CD14-positive monocyte (primary cell): ENCODE results near the gene MAML3. TPM values are rescaled to one million over a fixed set of nuclear protein-coding genes. Genes with fewer than 3 reads are reported as not detected.
A peak's percentile ranks its signal among the peaks of the same experiment; 100 is the strongest.

ENCODE experiments used
- DNase-seq, 3 donors: peaks; one replicate each; pipeline ENCODE4 v3.0.0-alpha.2; 2011 to 2022
- H2AFZ ChIP-seq: 2 replicates; pipeline ENCODE4 v1.6.0; 2012; ENCODE audit warnings: mild to moderate bottlenecking, low read depth, low read length, inconsistent platforms; ENCODE audit not compliant: insufficient read depth, poor library complexity, severe bottlenecking
- H3K27ac ChIP-seq, 2 donors: 1 replicate in 1 of 2; 2 replicates in 1 of 2; pipeline ENCODE4 v1.5.1; 2012 to 2013; ENCODE audit warnings: low read length in 2 of 2, control low read depth in 1 of 2, inconsistent platforms in 1 of 2, low read depth in 1 of 2, mild to moderate bottlenecking in 1 of 2
- H3K27me3 ChIP-seq, 2 donors: one replicate each; pipeline versions ENCODE4 v1.6.0 to v1.6.1; 2011 to 2013; ENCODE audit warnings: low read length in 2 of 2; ENCODE audit not compliant: control insufficient read depth in 2 of 2, insufficient read depth in 2 of 2
- H3K36me3 ChIP-seq, 2 donors: replicated peaks in 1 of 2; 1 replicate in 1 of 2; 2 replicates in 1 of 2; pipeline versions ENCODE4 v1.5.1 to v1.6.1; 2012 to 2013; ENCODE audit warnings: low read length in 2 of 2, control low read depth in 1 of 2, inconsistent platforms in 1 of 2, mild to moderate bottlenecking in 1 of 2; ENCODE audit not compliant: insufficient read depth in 2 of 2, control insufficient read depth in 1 of 2
- H3K4me1 ChIP-seq, 2 donors: 1 replicate in 1 of 2; 2 replicates in 1 of 2; pipeline versions ENCODE4 v1.5.1 to v1.6.1; 2012 to 2013; ENCODE audit warnings: low read length in 2 of 2, control low read depth in 1 of 2, inconsistent platforms in 1 of 2, mild to moderate bottlenecking in 1 of 2, moderate library complexity in 1 of 2; ENCODE audit not compliant: insufficient read depth in 2 of 2, control insufficient read depth in 1 of 2
- H3K4me2 ChIP-seq: replicated peaks from 2 replicates; pipeline ENCODE3; 2012; ENCODE audit warnings: low read length, moderate library complexity, mild to moderate bottlenecking; ENCODE audit not compliant: poor library complexity, severe bottlenecking; ENCODE audit errors: extremely low read depth
- H3K4me3 ChIP-seq, 3 experiments: fragments of 200-600 bp in 1 of 3; sonication (generic) in 1 of 3; replicated peaks in 1 of 3; 1 replicate in 2 of 3; 2 replicates in 1 of 3; pipeline ENCODE4 v1.5.1; 2011 to 2013; ENCODE audit warnings: low read length in 3 of 3, mild to moderate bottlenecking in 3 of 3, control low read depth in 2 of 3, low read depth in 2 of 3, inconsistent platforms in 1 of 3, moderate library complexity in 1 of 3
- H3K79me2 ChIP-seq: 2 replicates; pipeline ENCODE4 v1.6.0; 2012; ENCODE audit warnings: mild to moderate bottlenecking, control low read depth, inconsistent platforms, low read length, moderate library complexity; ENCODE audit not compliant: insufficient read depth
- H3K9ac ChIP-seq: 2 replicates; pipeline ENCODE4 v1.6.0; 2017; ENCODE audit warnings: low read length, mild to moderate bottlenecking; ENCODE audit not compliant: insufficient read depth, poor library complexity, severe bottlenecking
- H3K9me3 ChIP-seq, 2 donors: replicated peaks in 1 of 2; 1 replicate in 1 of 2; 2 replicates in 1 of 2; pipeline versions ENCODE4 v1.5.1 to v1.6.1; 2012 to 2013; ENCODE audit warnings: low read length in 2 of 2, control low read depth in 1 of 2; ENCODE audit not compliant: control insufficient read depth in 1 of 2, insufficient read depth in 1 of 2
- H4K20me1 ChIP-seq: 2 replicates; pipeline ENCODE4 v1.6.0; 2012; ENCODE audit warnings: mild to moderate bottlenecking, low read length, control low read depth, moderate library complexity; ENCODE audit not compliant: insufficient read depth
- H3K27ac Mint-ChIP-seq, 7 donors: one replicate each; pipeline ENCODE4 v1.8.0; 2020; ENCODE audit warnings: mild to moderate bottlenecking in 7 of 7, mixed read lengths in 7 of 7, moderate library complexity in 6 of 7, inconsistent platforms in 2 of 7
- H3K27me3 Mint-ChIP-seq, 3 donors: one replicate each; pipeline ENCODE4 v1.8.0; 2021 to 2022; ENCODE audit warnings: low read depth in 3 of 3, mild to moderate bottlenecking in 3 of 3, mixed read lengths in 3 of 3, moderate library complexity in 3 of 3, inconsistent platforms in 1 of 3
- H3K36me3 Mint-ChIP-seq, 2 donors: one replicate each; pipeline ENCODE4 v1.8.0; 2020; ENCODE audit warnings: mixed read lengths in 2 of 2, inconsistent platforms in 1 of 2, mild to moderate bottlenecking in 1 of 2
- H3K4me1 Mint-ChIP-seq: one replicate; pipeline ENCODE4 v1.8.0; 2020; ENCODE audit warnings: mild to moderate bottlenecking, mixed read lengths
- H3K4me3 Mint-ChIP-seq, 2 donors: one replicate each; pipeline ENCODE4 v1.8.0; 2020; ENCODE audit warnings: mild to moderate bottlenecking in 2 of 2, mixed read lengths in 2 of 2, moderate library complexity in 1 of 2
- H3K9me3 Mint-ChIP-seq, 7 donors: one replicate each; pipeline ENCODE4 v1.8.0; 2020 to 2022; ENCODE audit warnings: mixed read lengths in 7 of 7, mild to moderate bottlenecking in 6 of 7, moderate library complexity in 6 of 7, inconsistent platforms in 2 of 7
- WGBS: methylation state at CpG from one replicate; pipeline ENCODE4 v1.1.5; 2013; ENCODE audit warnings: missing lambda C conversion rate; ENCODE audit not compliant: insufficient coverage; 5-methylcytosine and 5-hydroxymethylcytosine counted together
- intact Hi-C, 2 donors: fragments of 100-400 bp; cut with micrococcal nuclease; formaldehyde crosslinking; loops; one replicate each; pipeline versions ENCODE4 v1.15.0 to v1.15.1; 2023
- polyA plus RNA-seq, 3 donors: library from polyadenylated mRNA; depleted of rRNA in 1 of 3; unstranded in 2 of 3; stranded (reverse) in 1 of 3; fragments of 300-500 nt in 2 of 3; fragments of >200 nt in 1 of 3; fragmentation: Illumina TruSeq in 2 of 3; gene quantifications; 1 replicate in 2 of 3; 2 replicates in 1 of 3; pipeline ENCODE4 v1.2.3, GENCODE V29; 2012 to 2021
- TF ChIP-seq, protein P1 (sequence below): fragments of 200-600 bp; IDR thresholded peaks from one replicate; pipeline ENCODE4 v1.8.0; 2022; ENCODE audit warnings: antibody characterized with exemption, mild to moderate bottlenecking

MAML3 gene
- polyA plus RNA-seq, 3 donors: 1.5 to 6.5 (median 2.3) TPM

DNA sequence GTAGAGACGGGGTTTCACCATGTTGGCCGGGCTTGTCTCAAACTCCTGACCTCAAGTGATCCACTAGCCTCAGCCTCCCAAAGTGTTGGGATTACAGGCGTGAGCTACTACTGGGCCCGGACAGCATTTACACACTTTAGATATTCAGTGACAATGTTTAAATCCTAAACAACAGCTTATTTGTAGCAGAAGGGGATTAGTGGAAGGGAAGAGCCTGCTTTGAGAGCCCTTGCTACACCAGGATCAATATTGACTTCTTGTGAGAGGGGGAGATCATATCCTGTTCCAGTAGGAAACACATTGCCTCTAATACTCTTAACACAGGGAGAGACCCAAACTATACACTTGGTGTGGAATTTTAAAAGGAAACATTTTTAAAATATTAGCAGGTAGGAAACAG is 481.3 kb downstream of the MAML3 start:
- peaks cover 0 to 17% of the 10 kb centered on the region in 2 donors for H3K36me3 ChIP-seq
- no peaks in the 10 kb centered on the region for H3K27me3 ChIP-seq
- DNase-seq: no peak
- no peak overlapping the region for H3K4me3 Mint-ChIP-seq
- peak overlapping the region in 3 of 7 donors; percentile 0 to 44 (median 30) for H3K27ac Mint-ChIP-seq
- peaks cover 11 to 46% of the 10 kb centered on the region in 2 donors for H3K36me3 Mint-ChIP-seq
- H3K9ac ChIP-seq: no peak overlapping the region
- H3K27me3 Mint-ChIP-seq: no peaks in the 10 kb centered on the region
- H4K20me1 ChIP-seq: no peaks in the 10 kb centered on the region
- H3K4me3 ChIP-seq: no peak overlapping the region
- H3K9me3 ChIP-seq: no peaks in the 10 kb centered on the region
- peaks cover 36 to 46% of the 10 kb centered on the region in 2 donors for H3K4me1 ChIP-seq
- no peak overlapping the region for H3K4me2 ChIP-seq
- intact Hi-C loops: loop anchor here in 1 of 2 donors (10.0 kb wide), 1 partner anchor 582 kb away; no protein-coding TSS in a partner anchor
- no CpG with 5 or more reads among the region's 4 CpGs for WGBS
- no peaks in the 10 kb centered on the region for H3K9me3 Mint-ChIP-seq
- peaks cover 66% of the 10 kb centered on the region for H3K4me1 Mint-ChIP-seq
- TF ChIP-seq, protein P1, sequence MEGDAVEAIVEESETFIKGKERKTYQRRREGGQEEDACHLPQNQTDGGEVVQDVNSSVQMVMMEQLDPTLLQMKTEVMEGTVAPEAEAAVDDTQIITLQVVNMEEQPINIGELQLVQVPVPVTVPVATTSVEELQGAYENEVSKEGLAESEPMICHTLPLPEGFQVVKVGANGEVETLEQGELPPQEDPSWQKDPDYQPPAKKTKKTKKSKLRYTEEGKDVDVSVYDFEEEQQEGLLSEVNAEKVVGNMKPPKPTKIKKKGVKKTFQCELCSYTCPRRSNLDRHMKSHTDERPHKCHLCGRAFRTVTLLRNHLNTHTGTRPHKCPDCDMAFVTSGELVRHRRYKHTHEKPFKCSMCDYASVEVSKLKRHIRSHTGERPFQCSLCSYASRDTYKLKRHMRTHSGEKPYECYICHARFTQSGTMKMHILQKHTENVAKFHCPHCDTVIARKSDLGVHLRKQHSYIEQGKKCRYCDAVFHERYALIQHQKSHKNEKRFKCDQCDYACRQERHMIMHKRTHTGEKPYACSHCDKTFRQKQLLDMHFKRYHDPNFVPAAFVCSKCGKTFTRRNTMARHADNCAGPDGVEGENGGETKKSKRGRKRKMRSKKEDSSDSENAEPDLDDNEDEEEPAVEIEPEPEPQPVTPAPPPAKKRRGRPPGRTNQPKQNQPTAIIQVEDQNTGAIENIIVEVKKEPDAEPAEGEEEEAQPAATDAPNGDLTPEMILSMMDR: no peak
- peaks cover 87% of the 10 kb centered on the region for H3K79me2 ChIP-seq
- H3K27ac ChIP-seq: no peak overlapping the region
- no peak overlapping the region for H2AFZ ChIP-seq

DNA sequence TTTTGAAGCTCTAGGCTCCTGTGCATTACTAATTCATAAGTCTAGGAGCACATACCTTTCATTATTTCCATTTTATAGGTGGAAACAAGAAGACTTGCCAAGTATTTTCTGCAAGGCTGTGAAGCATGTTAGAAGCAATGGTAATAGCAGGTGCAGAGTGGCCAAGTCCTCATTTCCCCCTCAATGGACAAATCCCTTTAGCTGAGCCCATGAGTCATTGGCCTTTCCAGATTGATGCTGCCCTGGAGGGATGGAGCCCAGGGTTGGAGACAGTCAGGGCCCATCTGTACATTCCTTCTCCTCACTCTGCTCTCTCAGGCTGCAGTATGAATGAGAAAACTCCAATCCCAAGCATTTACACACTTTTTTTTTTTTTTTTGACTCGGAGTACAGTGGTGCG is 481.8 kb downstream of the MAML3 start:
- Histone ChIP-seq H3K4me1 (peaks cover 41 to 52% of the 10 kb centered on the region in 2 donors), H3K27me3 (no peaks in the 10 kb centered on the region), H3K79me2 (peaks cover 87% of the 10 kb centered on the region), H3K4me3 (no peak overlapping the region), H3K4me2 (no peak overlapping the region), H3K9me3 (no peaks in the 10 kb centered on the region), H2AFZ (no peak overlapping the region), H3K9ac (no peak overlapping the region), H3K27ac (no peak overlapping the region), H4K20me1 (no peaks in the 10 kb centered on the region), H3K36me3 (peaks cover 0 to 16% of the 10 kb centered on the region in 2 donors)
- WGBS: 100% methylated on average over 2 of the region's 2 CpGs
- no peak overlapping the region for H3K4me3 Mint-ChIP-seq
- no peaks in the 10 kb centered on the region for H3K9me3 Mint-ChIP-seq
- H3K4me1 Mint-ChIP-seq: peaks cover 71% of the 10 kb centered on the region
- H3K36me3 Mint-ChIP-seq: peaks cover 11 to 42% of the 10 kb centered on the region in 2 donors
- DNase-seq: no peak
- H3K27ac Mint-ChIP-seq: peak overlapping the region in 3 of 7 donors; percentile 27 to 40 (median 30)
- intact Hi-C loops: loop anchor here in 1 of 2 donors (10.0 kb wide), 1 partner anchor 583 kb away; no protein-coding TSS in a partner anchor
- H3K27me3 Mint-ChIP-seq: no peaks in the 10 kb centered on the region
- TF ChIP-seq, protein P1: no peak
